Spleen (tissue), 11 donors: ENCODE data around the gene PSPN. TPM values are rescaled to one million over a fixed set of nuclear protein-coding genes. Genes with fewer than 3 reads are reported as not detected.
"Not testable (repeated sequence)": the region's sequence is repeated elsewhere in the genome, so short reads cannot be mapped to it uniquely, and the experiment has no call there.

Experiments
- DNase-seq: peaks from one replicate; pipeline ENCODE4 v3.0.0-alpha.2; 2020
- H3K27ac ChIP-seq, 8 donors: fragments of 200-600 bp; sonication (generic) in 7 of 8; 1 replicate in 4 of 8; 2 replicates in 4 of 8; pipeline versions ENCODE4 v1.5.0 to v1.8.0; 2016 to 2021; ENCODE audit warnings: inconsistent platforms in 4 of 8, mild to moderate bottlenecking in 4 of 8, moderate library complexity in 1 of 8
- H3K27me3 ChIP-seq, 7 donors: fragments of 200-600 bp; sonication (generic) in 6 of 7; replicated peaks in 1 of 7; 1 replicate in 4 of 7; 2 replicates in 3 of 7; pipeline versions ENCODE4 v1.5.0 to v1.8.0; 2016 to 2021; ENCODE audit warnings: inconsistent platforms in 3 of 7, mild to moderate bottlenecking in 1 of 7
- H3K36me3 ChIP-seq, 6 donors: fragments of 200-600 bp; sonication (generic) in 5 of 6; 1 replicate in 4 of 6; 2 replicates in 2 of 6; pipeline versions ENCODE4 v1.5.0 to v1.8.0; 2016 to 2021; ENCODE audit warnings: inconsistent platforms in 2 of 6
- H3K4me1 ChIP-seq, 6 donors: fragments of 200-600 bp; sonication (generic) in 5 of 6; 1 replicate in 3 of 6; 2 replicates in 3 of 6; pipeline versions ENCODE4 v1.5.0 to v1.8.0; 2016 to 2021; ENCODE audit warnings: inconsistent platforms in 3 of 6
- H3K4me3 ChIP-seq, 8 donors: fragments of 200-600 bp; sonication (generic) in 7 of 8; 1 replicate in 4 of 8; 2 replicates in 4 of 8; pipeline versions ENCODE4 v1.5.0 to v1.8.0; 2016 to 2021; ENCODE audit warnings: inconsistent platforms in 4 of 8, mild to moderate bottlenecking in 4 of 8, moderate library complexity in 2 of 8
- H3K9me3 ChIP-seq, 8 donors: fragments of 200-600 bp; sonication (generic) in 7 of 8; 1 replicate in 4 of 8; 2 replicates in 4 of 8; pipeline versions ENCODE4 v1.5.0 to v1.8.0; 2016 to 2021; ENCODE audit warnings: inconsistent platforms in 4 of 8
- CTCF ChIP-seq, 11 experiments: fragments of 200-600 bp in 7 of 11; fragments of 450-650 bp in 4 of 11; sonication (generic) in 4 of 11; IDR thresholded peaks in 8 of 11; conservative IDR thresholded peaks in 3 of 11; 1 replicate in 7 of 11; 2 replicates in 4 of 11; pipeline versions ENCODE4 v1.4.0 to v1.8.0; 2016 to 2021; ENCODE audit warnings: antibody characterized with exemption in 11 of 11, inconsistent platforms in 4 of 11, mild to moderate bottlenecking in 1 of 11
- POLR2A ChIP-seq, 3 donors: fragments of 450-650 bp; IDR thresholded peaks; one replicate each; pipeline ENCODE4 v1.5.1; 2017; ENCODE audit warnings: antibody characterized with exemption in 3 of 3, mild to moderate bottlenecking in 1 of 3
- POLR2AphosphoS5 ChIP-seq, 3 donors: sonication (generic); formaldehyde crosslinking; IDR thresholded peaks; one replicate each; pipeline ENCODE4 v1.5.1; 2017; ENCODE audit warnings: antibody characterized with exemption in 3 of 3
- WGBS, 5 donors: extraction: QIAGEN DNeasy Blood & Tissue Kit in 3 of 5; methylation state at CpG; one replicate each; pipeline versions ENCODE4 v1.1.5 to v1.1.7; 2013 to 2018; 5-methylcytosine and 5-hydroxymethylcytosine counted together
- intact Hi-C: fragments of 100-400 bp; cut with DNase I; formaldehyde crosslinking; loops from one replicate; pipeline ENCODE4 v1.15.0; 2023; ENCODE audit warnings: low total_unique reads
- polyA plus RNA-seq, 3 donors: library from polyadenylated mRNA; stranded (reverse); fragments of 200-250 nt; gene quantifications; one replicate each; pipeline ENCODE4 v1.2.1, GENCODE V29; 2013
- total RNA-seq, 7 donors: library from RNA; depleted of rRNA in 3 of 7; stranded (reverse); fragments of >200 nt in 3 of 7; fragmentation: NEBNext Ultra II Directional in 4 of 7; extraction: Animal tissue kit (Norgen Biotek cat#: 25700) in 4 of 7; gene quantifications; one replicate each; pipeline versions ENCODE4 v1.1.0 to v1.2.1, GENCODE V29; 2016 to 2021
- donor health status: healthy with polysubstance abuse.
- donor health status: DM: no; HTN: no; CAD: no; lungs with moderate emphysema.
- donor health status: DM: no; HTN: no; CAD: no.
- donor health status: Bipolar disorder and iron deficiency.
- donor health status: healthy.
- donor health status: DM: no; HTN: no; CAD: no.
- donor health status: DM: yes; HTN: yes; CAD: no.

Gene PSPN
- total and polyA plus RNA-seq, 10 donors = 0.43 to 2.2 (median 1.5) TPM

GRCh38 chr19:6402058-6402457, 26.3 kb upstream of the PSPN start:
- WGBS, 5 donors = 87 to 91% (median 89%) methylated on average over 10 of the region's 10 CpGs
- TF ChIP-seq CTCF (IDR thresholded peaks at IDR 0.05 in 8 of 11, conservative IDR thresholded peaks at IDR 0.05 in 3 of 11) = no peak
- no peak for TF ChIP-seq POLR2AphosphoS5 (IDR thresholded peaks at IDR 0.05)
- TF ChIP-seq POLR2A (IDR thresholded peaks at IDR 0.05) = no peak
- Histone ChIP-seq H3K27me3 (no peaks in the 10 kb centered on the region), H3K4me3 (no peak overlapping the region), H3K9me3 (no peaks in the 10 kb centered on the region), H3K4me1 (no peaks in the 10 kb centered on the region), H3K36me3 (no peaks in the 10 kb centered on the region), H3K27ac (no peak overlapping the region)
- intact Hi-C loops = no loop called here
- DNase-seq = no peak

- H3K4me3 ChIP-seq, H3K36me3 ChIP-seq, H3K27ac ChIP-seq, DNase-seq, intact Hi-C loops, H3K27me3 ChIP-seq, H3K4me1 ChIP-seq, H3K9me3 ChIP-seq: not testable (repeated sequence)
- WGBS, 5 donors = 85 to 95% (median 91%) methylated on average over 22 to 23 of the region's 23 CpGs
These were observed 24.6 kb upstream of the PSPN start for GRCh38 chr19:6400062-6400944.

- Histone ChIP-seq H3K27ac (no peak overlapping the region), H3K36me3 (peaks cover 0 to 6% (median 0%) of the 10 kb centered on the region in 6 donors), H3K9me3 (no peaks in the 10 kb centered on the region), H3K4me3 (no peak overlapping the region), H3K27me3 (no peaks in the 10 kb centered on the region), H3K4me1 (peaks cover 10 to 24% (median 20%) of the 10 kb centered on the region in 6 donors)
- intact Hi-C loops = no loop called here
- no peak for DNase-seq
- WGBS, 5 donors = 89 to 97% (median 92%) methylated on average over 11 to 12 of the region's 12 CpGs
- TF ChIP-seq POLR2AphosphoS5 (IDR thresholded peaks at IDR 0.05) (no peak), POLR2A (IDR thresholded peaks at IDR 0.05) (no peak), CTCF (IDR thresholded peaks at IDR 0.05 in 8 of 11, conservative IDR thresholded peaks at IDR 0.05 in 3 of 11) (no peak)
These were observed 20.6 kb upstream of the PSPN start for GRCh38 chr19:6396305-6396704.

- Histone ChIP-seq H3K27me3 (no peaks in the 10 kb centered on the region), H3K4me1 (peaks cover 12 to 35% (median 25%) of the 10 kb centered on the region in 6 donors), H3K36me3 (peaks cover 0 to 21% (median 6%) of the 10 kb centered on the region in 6 donors), H3K9me3 (no peaks in the 10 kb centered on the region), H3K27ac (no peak overlapping the region), H3K4me3 (no peak overlapping the region)
- WGBS, 5 donors = 88 to 95% (median 93%) methylated on average over 3 of the region's 3 CpGs
- DNase-seq = no peak
- intact Hi-C loops = no loop called here
- no peak for TF ChIP-seq POLR2AphosphoS5 (IDR thresholded peaks at IDR 0.05)
- TF ChIP-seq POLR2A (IDR thresholded peaks at IDR 0.05) = no peak
- TF ChIP-seq CTCF (IDR thresholded peaks at IDR 0.05 in 8 of 11, conservative IDR thresholded peaks at IDR 0.05 in 3 of 11) = no peak
These were observed 19.1 kb upstream of the PSPN start for GRCh38 chr19:6394831-6395230.
